Measurements from ENCODE around the gene EVI5. TPM values are rescaled to one million over a fixed set of nuclear protein-coding genes. Genes with fewer than 3 reads are reported as not detected.
"Not testable (repeated sequence)": the region's sequence is repeated elsewhere in the genome, so short reads cannot be mapped to it uniquely, and the experiment has no call there.

The EVI5 gene
- total RNA-seq, 2 donors from 2014 or later = 24.8 to 42.6 TPM

- DNase-seq (no peak), ATAC-seq (no peak)
- intact Hi-C loops (cut with DNase I) = no loop called here
These were observed 233.0 kb downstream of the EVI5 start for GRCh38 chr1:92551916-92552315.

- DNase-seq (no peak), ATAC-seq (no peak)
- intact Hi-C loops (cut with DNase I) = no loop called here
These were observed 240.1 kb downstream of the EVI5 start for GRCh38 chr1:92544756-92545165.

DNA sequence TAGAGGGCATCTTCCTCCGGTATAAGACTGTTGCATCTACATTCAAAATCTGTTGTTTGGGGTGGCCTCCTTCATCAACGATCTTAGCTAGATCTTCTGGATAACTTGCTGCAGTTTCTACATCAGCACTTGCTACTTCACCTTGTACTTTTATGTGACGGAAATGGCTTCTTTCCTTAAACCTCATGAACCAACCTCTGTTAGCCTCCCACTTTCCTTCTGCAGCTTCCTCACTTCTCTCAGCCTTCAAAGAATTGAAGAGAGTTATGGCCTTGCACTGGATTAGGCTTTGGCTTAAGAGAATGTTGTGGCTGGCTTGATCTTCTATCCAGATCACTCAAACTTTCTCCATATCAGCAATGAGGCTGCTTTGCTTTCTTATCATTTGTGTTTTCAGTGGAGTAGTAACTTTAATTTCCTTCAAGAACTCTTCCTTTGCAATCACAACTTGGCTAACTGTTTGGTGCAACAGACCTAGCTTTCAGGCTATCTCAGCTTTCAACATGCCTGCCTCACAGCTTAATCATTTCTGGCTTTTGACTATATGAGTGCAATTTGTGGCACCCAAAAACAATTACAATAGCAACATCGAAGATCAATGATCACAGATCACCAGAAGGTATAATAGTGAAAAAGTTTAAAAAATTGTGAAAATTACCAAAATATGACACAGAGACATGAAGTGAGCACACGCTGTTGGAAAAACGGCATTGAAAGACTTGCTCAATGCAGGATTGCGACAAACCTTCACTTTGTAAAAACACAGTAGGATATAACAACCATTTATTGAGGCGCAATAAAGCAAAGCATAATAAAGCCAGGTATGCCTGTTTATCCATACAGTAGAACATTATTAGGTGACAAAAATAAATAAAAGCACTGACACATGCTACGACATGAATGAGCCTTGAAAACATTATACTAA is 241.5 kb downstream of the EVI5 start:
- DNase-seq = no peak
- intact Hi-C loops (cut with DNase I) = no loop called here
- no peak for ATAC-seq

DNA sequence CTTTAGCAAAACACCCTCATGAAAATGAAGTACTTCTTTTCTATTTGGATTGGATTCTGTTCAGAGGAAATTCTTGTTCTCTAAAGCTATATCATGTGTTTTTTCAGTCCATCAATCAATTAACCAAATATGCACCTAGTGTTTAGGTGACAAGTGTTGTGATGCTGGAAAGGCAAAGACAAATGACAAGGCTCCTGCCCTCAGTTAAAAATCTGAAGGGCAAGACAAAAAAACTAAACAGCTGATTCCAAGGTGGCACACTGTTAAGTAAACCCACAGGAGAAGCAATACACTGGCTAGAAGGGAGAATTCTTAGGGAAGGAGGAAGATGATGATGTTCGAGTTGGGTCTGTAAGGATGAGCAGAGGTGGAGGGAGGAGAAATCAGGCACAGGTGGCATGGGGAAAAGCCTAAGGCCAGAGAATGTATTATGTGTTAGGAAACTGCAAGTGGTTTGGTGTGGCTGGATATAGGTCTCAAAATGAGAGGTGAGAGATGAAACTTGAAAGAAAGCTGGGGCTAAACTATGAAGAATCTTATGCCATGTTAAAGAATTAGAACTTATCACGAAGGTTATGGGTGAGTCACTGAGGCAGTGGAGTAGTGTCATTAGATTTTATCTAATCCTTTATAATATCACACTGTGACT is 246.4 kb downstream of the EVI5 start:
- intact Hi-C loops (cut with DNase I) = no loop called here
- DNase-seq = no peak
- no peak for ATAC-seq

- ATAC-seq (no peak), DNase-seq (no peak)
- intact Hi-C loops (cut with DNase I) = no loop called here
These were observed 246.9 kb downstream of the EVI5 start for GRCh38 chr1:92538048-92538412.

GRCh38 chr1:92536980-92537884 is 247.7 kb downstream of the EVI5 start:
- ATAC-seq = peak in 1 of 2 donors; percentile 54
- intact Hi-C loops (cut with DNase I) = no loop called here
- no peak for DNase-seq

- no peak for ATAC-seq
- intact Hi-C loops (cut with DNase I) = no loop called here
These were observed 248.5 kb downstream of the EVI5 start for GRCh38 chr1:92536211-92536979.

DNA sequence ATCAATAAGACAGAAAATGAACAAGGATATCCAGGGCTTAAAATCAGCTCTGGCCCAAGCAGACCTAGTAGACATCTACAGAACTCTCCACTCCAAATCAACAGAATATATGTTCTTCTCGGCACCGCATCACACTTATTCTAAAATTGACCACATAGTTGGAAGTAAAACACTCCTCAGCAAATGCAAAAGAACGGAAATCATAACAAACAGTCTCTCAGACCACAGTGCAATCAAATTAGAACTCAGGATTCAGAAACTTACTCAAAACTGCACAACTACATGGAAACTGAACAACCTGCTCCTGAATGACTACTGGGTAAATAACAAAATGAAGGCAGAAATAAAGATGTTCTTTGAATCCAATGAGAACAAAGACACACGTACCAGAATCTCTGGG is 252.5 kb downstream of the EVI5 start:
- ATAC-seq; intact Hi-C loops (cut with DNase I); DNase-seq: not testable (repeated sequence)

More at GRCh38 chr1:92536211-92536979, 248.5 kb downstream of the EVI5 start:
- DNase-seq = no peak

DNA sequence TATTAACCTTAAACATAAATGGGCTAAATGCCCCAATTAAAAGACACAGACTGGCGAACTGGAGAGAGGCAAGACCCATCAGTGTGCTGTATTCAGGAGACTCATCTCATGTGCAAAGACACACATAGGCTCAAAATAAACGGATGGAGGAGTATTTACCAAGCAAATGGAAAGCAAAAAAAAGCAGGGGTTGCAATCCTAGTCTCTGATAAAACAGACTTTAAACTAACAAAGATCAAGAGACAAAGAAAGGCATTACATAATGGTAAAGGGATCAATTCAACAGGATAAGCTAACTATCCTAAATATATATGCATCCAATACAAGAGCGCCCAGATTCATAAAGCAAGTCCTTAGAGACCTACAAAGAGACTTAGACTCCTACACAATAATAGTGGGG is 253.0 kb downstream of the EVI5 start:
- intact Hi-C loops (cut with DNase I); DNase-seq; ATAC-seq: not testable (repeated sequence)

DNA sequence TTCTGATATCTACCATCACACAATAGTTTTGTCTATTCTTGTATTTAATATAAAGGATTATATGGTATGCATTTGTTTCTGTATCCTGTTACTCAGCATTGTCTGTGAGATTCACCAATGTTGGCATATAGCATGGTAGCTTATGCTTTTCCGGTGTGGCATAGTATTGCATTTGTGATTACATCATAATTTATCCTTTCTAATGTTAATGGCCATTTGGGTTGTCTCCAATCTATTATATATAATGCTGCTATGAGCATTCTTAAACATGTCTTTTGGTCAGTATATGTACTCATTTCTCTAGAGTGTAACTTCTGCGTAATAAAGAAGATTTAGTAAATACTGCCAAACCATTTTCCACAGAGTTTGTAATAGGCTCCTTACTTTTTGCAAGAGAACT is 257.2 kb downstream of the EVI5 start:
- ATAC-seq (no peak), DNase-seq (no peak)
- intact Hi-C loops (cut with DNase I) = no loop called here

- DNase-seq; ATAC-seq; intact Hi-C loops (cut with DNase I): not testable (repeated sequence)
These were observed 259.8 kb downstream of the EVI5 start for GRCh38 chr1:92524944-92525590.

- intact Hi-C loops (cut with DNase I) = no loop called here
- ATAC-seq (no peak), DNase-seq (no peak)
These were observed 265.9 kb downstream of the EVI5 start for GRCh38 chr1:92519043-92519442.

DNA sequence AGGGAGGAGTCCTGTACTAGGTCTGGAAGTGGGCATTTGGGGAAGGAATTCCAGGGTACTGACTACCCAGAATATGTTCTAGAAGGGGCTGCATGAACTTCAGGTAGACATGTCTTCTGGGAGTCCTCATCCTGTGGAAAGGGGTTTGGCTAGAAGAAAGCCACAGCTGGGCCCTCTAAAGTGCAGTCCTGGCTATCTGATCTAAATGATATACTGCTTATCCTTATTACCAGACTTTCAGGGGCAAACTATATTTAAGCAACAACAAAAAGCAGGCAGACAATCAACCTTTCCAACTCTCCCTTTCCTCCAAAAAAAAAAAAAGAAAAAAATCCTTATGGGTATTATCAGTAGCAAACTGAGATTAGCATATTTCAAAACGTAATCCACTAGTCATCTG is 268.3 kb downstream of the EVI5 start:
- ATAC-seq (no peak), DNase-seq (no peak)

DNA sequence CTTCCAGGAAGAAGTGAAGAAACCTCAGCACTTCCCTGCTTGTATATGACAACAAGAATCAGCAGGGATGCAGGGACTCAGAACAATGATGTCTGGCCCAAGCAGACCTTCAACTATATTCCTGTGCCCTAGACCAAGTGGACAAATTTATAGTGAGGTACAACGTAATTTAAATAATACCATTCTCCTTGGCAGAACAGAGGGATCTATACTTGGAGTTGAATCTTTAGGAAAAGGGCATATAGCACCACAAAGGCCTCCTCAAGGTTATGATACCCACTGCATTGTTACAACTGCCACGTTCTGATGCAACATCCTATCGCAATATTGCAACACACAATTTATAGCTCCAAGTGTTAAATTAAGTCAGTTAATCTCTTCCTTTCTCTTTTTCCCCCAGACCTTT is 269.1 kb downstream of the EVI5 start:
- no peak for DNase-seq
- intact Hi-C loops (cut with DNase I) = no loop called here
- ATAC-seq = no peak

More for the DNA sequence above, 268.3 kb downstream of the EVI5 start:
- intact Hi-C loops (cut with DNase I) = no loop called here

- ATAC-seq (no peak), DNase-seq (no peak)
- intact Hi-C loops (cut with DNase I) = no loop called here
These were observed 273.4 kb downstream of the EVI5 start for GRCh38 chr1:92511541-92511940.

- intact Hi-C loops (cut with DNase I) = no loop called here
- no peak for DNase-seq
- no peak for ATAC-seq
These were observed 275.3 kb downstream of the EVI5 start for GRCh38 chr1:92509619-92510018.

GRCh38 chr1:92505015-92505692 is 279.8 kb downstream of the EVI5 start:
- ATAC-seq = peak in 1 of 2 donors; percentile 26
- intact Hi-C loops (cut with DNase I) = no loop called here
- DNase-seq = no peak
